ENCODE results near the gene SDF2L1.
"Not testable (repeated sequence)": the region's sequence is repeated elsewhere in the genome, so short reads cannot be mapped to it uniquely, and the experiment has no call there.

DNA sequence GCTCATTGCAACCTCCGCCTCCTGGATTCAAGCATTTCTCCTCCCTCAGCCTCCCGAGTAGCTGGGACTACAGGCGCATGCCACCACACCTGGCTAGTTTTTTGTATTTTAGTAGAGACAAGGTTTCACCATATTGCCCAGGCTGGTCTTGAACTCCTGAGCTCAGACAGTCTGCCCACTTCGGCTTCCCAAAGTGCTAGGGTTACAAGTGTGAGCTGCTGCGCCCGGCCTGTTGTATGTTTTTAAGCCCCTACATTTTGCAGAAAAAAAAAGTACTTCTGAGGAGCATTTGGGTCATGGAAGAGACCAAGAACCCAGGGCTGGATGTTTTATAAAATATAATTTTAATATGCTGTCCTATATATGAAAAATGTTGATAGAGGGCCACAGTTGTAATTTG is 24.8 kb upstream of the SDF2L1 start:
- TF ChIP-seq, protein P1, sequence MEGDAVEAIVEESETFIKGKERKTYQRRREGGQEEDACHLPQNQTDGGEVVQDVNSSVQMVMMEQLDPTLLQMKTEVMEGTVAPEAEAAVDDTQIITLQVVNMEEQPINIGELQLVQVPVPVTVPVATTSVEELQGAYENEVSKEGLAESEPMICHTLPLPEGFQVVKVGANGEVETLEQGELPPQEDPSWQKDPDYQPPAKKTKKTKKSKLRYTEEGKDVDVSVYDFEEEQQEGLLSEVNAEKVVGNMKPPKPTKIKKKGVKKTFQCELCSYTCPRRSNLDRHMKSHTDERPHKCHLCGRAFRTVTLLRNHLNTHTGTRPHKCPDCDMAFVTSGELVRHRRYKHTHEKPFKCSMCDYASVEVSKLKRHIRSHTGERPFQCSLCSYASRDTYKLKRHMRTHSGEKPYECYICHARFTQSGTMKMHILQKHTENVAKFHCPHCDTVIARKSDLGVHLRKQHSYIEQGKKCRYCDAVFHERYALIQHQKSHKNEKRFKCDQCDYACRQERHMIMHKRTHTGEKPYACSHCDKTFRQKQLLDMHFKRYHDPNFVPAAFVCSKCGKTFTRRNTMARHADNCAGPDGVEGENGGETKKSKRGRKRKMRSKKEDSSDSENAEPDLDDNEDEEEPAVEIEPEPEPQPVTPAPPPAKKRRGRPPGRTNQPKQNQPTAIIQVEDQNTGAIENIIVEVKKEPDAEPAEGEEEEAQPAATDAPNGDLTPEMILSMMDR (IDR thresholded peaks at IDR 0.05; ENCODE audit: low read length) = not testable (repeated sequence)
- not testable (repeated sequence) for TF ChIP-seq EZH2 (IDR thresholded peaks at IDR 0.05; ENCODE audit: borderline replicate concordance, low read length)

Data from OCI-LY1 (cell line).